Esophagus (tissue), 2 donors: ENCODE data around the gene MCOLN3. TPM values are rescaled to one million over a fixed set of nuclear protein-coding genes. Genes with fewer than 3 reads are reported as not detected.
"Not testable (repeated sequence)": the region's sequence is repeated elsewhere in the genome, so short reads cannot be mapped to it uniquely, and the experiment has no call there.

Source experiments
- H3K27ac ChIP-seq, 2 donors: one replicate each; pipeline ENCODE4 v1.5.1; 2013; ENCODE audit warnings: low read depth in 2 of 2, mild to moderate bottlenecking in 2 of 2, inconsistent platforms in 1 of 2, low read length in 1 of 2, moderate library complexity in 1 of 2
- H3K27me3 ChIP-seq, 2 donors: one replicate each; pipeline ENCODE4 v1.6.1; 2013; ENCODE audit warnings: low read length in 2 of 2, control low read depth in 1 of 2, mild to moderate bottlenecking in 1 of 2; ENCODE audit not compliant: insufficient read depth in 2 of 2, control insufficient read depth in 1 of 2
- H3K36me3 ChIP-seq, 2 donors: one replicate each; pipeline ENCODE4 v1.6.1; 2013; ENCODE audit warnings: low read length in 1 of 2; ENCODE audit not compliant: control insufficient read depth in 2 of 2, insufficient read depth in 2 of 2
- H3K4me1 ChIP-seq, 2 donors: one replicate each; pipeline ENCODE4 v1.6.1; 2013; ENCODE audit warnings: low read length in 1 of 2; ENCODE audit not compliant: control insufficient read depth in 2 of 2, insufficient read depth in 2 of 2
- H3K4me3 ChIP-seq, 2 donors: one replicate each; pipeline ENCODE4 v1.5.1; 2013; ENCODE audit warnings: low read length in 2 of 2, mild to moderate bottlenecking in 2 of 2, low read depth in 1 of 2, moderate library complexity in 1 of 2
- H3K9me3 ChIP-seq, 2 donors: one replicate each; pipeline ENCODE4 v1.6.1; 2013; ENCODE audit warnings: mild to moderate bottlenecking in 2 of 2, low read depth in 1 of 2, low read length in 1 of 2, moderate library complexity in 1 of 2; ENCODE audit not compliant: control insufficient read depth in 2 of 2, insufficient read depth in 1 of 2
- WGBS, 2 donors: extraction: QIAGEN DNeasy Blood & Tissue Kit; methylation state at CpG; one replicate each; pipeline ENCODE4 v1.1.7; 2013; 5-methylcytosine and 5-hydroxymethylcytosine counted together
- polyA plus RNA-seq, 2 donors: library from polyadenylated mRNA; stranded (reverse); fragments of 200-250 nt; gene quantifications; one replicate each; pipeline ENCODE4 v1.2.3, GENCODE V29; 2013
- donor health status: healthy with polysubstance abuse.
- donor health status: Bipolar disorder and iron deficiency.

The MCOLN3 gene
- polyA plus RNA-seq, 2 donors = 0.41 to 0.51 TPM

- Histone ChIP-seq H3K27me3 (no peaks in the 10 kb centered on the region), H3K36me3 (no peaks in the 10 kb centered on the region), H3K9me3 (no peaks in the 10 kb centered on the region), H3K27ac (no peak overlapping the region), H3K4me3 (no peak overlapping the region), H3K4me1 (no peaks in the 10 kb centered on the region)
- WGBS, 2 donors = 80 to 81% methylated on average over 5 of the region's 5 CpGs
Measured at GRCh38 chr1:85027242-85027983, 20.9 kb downstream of the MCOLN3 start.

DNA sequence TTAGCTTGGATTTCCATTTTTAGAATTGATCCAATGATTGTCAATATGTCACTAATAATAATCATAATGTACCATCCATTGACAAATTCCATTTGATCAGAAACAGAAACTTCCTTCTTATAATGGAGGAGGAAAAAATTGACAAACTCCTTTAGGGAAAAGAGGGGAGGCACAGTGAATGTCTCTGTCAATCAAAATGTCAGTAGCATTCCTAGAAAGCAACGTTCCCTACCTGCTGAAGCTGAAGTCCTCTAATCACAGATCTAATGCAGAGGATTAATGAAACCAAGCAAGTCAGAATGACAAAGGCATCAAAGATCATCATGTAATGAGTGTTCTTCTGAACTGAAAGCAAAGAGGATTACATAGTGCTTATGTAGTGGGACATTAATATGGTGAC is 22.4 kb downstream of the MCOLN3 start:
- H3K36me3 ChIP-seq = no peaks in the 10 kb centered on the region
- no peaks in the 10 kb centered on the region for H3K27me3 ChIP-seq
- no peak overlapping the region for H3K4me3 ChIP-seq
- WGBS, 2 donors = 44 to 50% methylated on average over 1 of the region's 1 CpG
- no peaks in the 10 kb centered on the region for H3K4me1 ChIP-seq
- no peaks in the 10 kb centered on the region for H3K9me3 ChIP-seq
- no peak overlapping the region for H3K27ac ChIP-seq

DNA sequence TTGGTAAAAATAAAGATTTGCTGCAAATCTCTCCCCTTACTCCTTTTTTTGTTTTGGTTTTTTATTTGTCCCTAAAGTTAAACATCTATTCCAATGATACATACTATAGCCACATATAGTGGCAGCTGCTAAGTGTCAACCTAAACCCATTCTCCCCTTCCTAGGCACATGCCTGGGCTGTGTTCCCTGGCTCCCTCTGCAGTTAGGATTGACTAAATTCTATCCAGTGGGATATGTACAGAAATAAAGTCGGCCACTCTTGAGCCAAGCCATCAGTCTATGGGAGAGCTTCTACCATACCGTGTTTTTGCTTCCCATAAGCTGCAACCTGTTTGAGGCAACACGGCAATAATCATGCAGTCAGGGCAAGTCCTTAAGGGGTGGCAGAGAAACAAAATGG is 23.6 kb downstream of the MCOLN3 start:
- Histone ChIP-seq H3K27me3 (no peaks in the 10 kb centered on the region), H3K9me3 (no peaks in the 10 kb centered on the region), H3K4me3 (no peak overlapping the region), H3K27ac (no peak overlapping the region), H3K4me1 (no peaks in the 10 kb centered on the region), H3K36me3 (no peaks in the 10 kb centered on the region)
- 94 to 96% methylated on average over 3 of the region's 3 CpGs for WGBS, 2 donors

DNA sequence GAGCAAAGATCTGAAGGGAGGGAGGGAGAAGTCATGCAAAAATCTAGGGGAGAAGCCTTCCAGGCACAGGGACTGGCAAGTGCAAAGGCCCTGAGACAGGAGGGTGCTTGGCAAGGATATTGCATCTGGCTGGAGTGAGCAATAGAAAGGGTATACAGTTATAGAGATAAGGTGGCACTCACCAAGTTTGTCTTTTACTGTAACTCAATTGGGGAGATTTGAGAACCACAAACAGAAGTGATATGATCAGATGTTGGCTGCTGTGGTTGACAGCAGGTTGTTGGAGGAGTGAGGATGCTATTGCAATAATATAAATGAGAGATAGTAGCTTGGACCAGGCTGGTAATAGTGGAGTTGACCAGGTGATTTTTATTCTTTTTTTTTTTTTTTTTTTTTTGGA is 25.6 kb downstream of the MCOLN3 start:
- H3K27me3 ChIP-seq = no peaks in the 10 kb centered on the region
- H3K27ac ChIP-seq = no peak overlapping the region
- H3K4me1 ChIP-seq = no peaks in the 10 kb centered on the region
- no peak overlapping the region for H3K4me3 ChIP-seq
- no peaks in the 10 kb centered on the region for H3K9me3 ChIP-seq
- no peaks in the 10 kb centered on the region for H3K36me3 ChIP-seq

DNA sequence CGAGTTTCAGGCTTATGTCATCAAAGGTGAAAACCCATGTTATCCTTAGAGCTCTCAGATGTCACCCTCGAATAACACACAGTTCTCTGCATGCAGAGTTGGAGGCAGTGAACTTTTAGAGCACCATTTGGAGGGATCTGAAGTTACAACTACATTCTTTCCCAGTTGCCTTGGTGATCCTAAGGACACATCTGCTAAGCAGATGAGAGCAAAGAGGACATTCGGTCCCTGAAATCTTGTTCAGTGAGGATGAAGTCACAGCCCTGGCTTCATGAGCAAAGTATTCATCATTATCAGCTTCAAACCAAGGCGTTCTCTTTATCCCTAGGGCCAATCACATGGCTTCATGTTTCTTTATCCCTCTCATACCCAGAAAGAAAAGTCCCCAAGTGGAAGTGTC is 28.3 kb downstream of the MCOLN3 start:
- Histone ChIP-seq H3K27me3 (no peaks in the 10 kb centered on the region), H3K9me3 (no peaks in the 10 kb centered on the region), H3K4me1 (no peaks in the 10 kb centered on the region), H3K36me3 (no peaks in the 10 kb centered on the region), H3K27ac (no peak overlapping the region), H3K4me3 (no peak overlapping the region)
- 68 to 76% methylated on average over 4 of the region's 4 CpGs for WGBS, 2 donors

DNA sequence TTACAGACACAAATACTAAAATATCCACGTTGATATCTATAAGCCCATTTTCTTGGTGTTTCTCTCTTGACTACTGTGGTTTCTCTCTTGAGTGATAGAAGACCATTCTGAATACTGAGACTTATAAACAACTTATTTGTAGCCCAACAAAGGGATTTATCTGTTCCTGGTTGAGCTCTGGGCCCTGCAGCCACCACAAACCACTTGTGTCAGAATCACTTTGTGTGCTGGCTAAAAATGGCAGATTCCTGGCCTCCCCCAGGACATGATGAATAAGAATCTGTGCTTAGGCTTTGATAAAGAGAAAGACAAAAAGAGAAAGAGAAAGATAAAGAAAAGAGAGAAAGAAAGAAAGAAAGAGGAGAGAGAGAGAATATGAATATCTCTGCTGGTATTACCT is 32.5 kb downstream of the MCOLN3 start:
- Histone ChIP-seq H3K4me3 (no peak overlapping the region), H3K36me3 (no peaks in the 10 kb centered on the region), H3K4me1 (no peaks in the 10 kb centered on the region), H3K9me3 (no peaks in the 10 kb centered on the region), H3K27me3 (no peaks in the 10 kb centered on the region), H3K27ac (no peak overlapping the region)
- 88% methylated on average over 1 of the region's 1 CpG for WGBS, 2 donors

- H3K27me3 ChIP-seq, H3K4me1 ChIP-seq, H3K27ac ChIP-seq, H3K9me3 ChIP-seq, H3K36me3 ChIP-seq, H3K4me3 ChIP-seq: not testable (repeated sequence)
- 78 to 81% methylated on average over 1 of the region's 1 CpG for WGBS, 2 donors
Measured at GRCh38 chr1:85005641-85006040, 42.7 kb downstream of the MCOLN3 start.

GRCh38 chr1:85001742-85002141 is 46.6 kb downstream of the MCOLN3 start:
- Histone ChIP-seq H3K27me3 (peaks cover 0 to 5% of the 10 kb centered on the region in 2 donors), H3K9me3 (no peaks in the 10 kb centered on the region)

DNA sequence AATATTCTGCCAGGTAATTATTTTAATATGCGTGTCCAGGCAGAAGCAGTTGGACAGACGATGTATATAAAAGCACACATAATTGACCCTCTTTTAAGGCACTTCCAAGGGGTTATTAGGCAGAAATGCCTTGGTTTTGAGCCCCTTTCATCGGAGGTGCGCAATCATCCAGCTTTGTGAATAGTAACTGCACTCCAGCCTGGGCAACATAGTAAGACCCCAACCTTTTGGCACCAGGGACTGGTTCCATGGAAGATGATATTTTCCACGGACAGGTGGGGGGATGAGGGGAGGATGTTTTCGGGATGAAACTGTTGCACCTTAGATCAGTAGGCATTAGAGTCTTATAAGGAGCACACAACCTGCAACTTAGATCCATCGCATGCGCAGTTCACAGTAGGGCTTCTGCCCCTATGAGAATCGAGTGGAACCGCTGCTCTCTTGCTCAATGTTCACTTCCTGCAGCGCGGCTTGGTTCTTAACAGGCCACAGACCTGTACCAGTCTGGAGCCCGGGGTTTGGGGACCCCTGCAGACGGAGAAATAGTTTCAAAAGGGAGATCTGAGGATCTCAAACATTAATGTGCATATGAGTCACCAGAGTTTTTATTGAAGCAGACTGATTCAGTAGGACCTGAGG is 49.5 kb downstream of the MCOLN3 start:
- Histone ChIP-seq H3K4me3 (peak overlapping the region in 1 of 2 donors; percentile 57), H3K36me3 (no peaks in the 10 kb centered on the region), H3K9me3 (no peaks in the 10 kb centered on the region), H3K27me3 (peaks cover 0 to 5% of the 10 kb centered on the region in 2 donors), H3K4me1 (peaks cover 4 to 14% of the 10 kb centered on the region in 2 donors), H3K27ac (no peak overlapping the region)
- WGBS, 2 donors = 47 to 49% methylated on average over 14 of the region's 14 CpGs

More at GRCh38 chr1:85001742-85002141, 46.6 kb downstream of the MCOLN3 start:
- Histone ChIP-seq H3K4me1 (peaks cover 4 to 10% of the 10 kb centered on the region in 2 donors), H3K36me3 (no peaks in the 10 kb centered on the region), H3K27ac (no peak overlapping the region), H3K4me3 (no peak overlapping the region)
